ENCODE measurements around the gene PPP2R3B. TPM values are rescaled to one million over a fixed set of nuclear protein-coding genes. Genes with fewer than 3 reads are reported as not detected.
"Not testable (repeated sequence)": the region's sequence is repeated elsewhere in the genome, so short reads cannot be mapped to it uniquely, and the experiment has no call there.

PPP2R3B gene
- total RNA-seq, 2 experiments from 2014 or later: 25.5 to 30.6 TPM

DNA sequence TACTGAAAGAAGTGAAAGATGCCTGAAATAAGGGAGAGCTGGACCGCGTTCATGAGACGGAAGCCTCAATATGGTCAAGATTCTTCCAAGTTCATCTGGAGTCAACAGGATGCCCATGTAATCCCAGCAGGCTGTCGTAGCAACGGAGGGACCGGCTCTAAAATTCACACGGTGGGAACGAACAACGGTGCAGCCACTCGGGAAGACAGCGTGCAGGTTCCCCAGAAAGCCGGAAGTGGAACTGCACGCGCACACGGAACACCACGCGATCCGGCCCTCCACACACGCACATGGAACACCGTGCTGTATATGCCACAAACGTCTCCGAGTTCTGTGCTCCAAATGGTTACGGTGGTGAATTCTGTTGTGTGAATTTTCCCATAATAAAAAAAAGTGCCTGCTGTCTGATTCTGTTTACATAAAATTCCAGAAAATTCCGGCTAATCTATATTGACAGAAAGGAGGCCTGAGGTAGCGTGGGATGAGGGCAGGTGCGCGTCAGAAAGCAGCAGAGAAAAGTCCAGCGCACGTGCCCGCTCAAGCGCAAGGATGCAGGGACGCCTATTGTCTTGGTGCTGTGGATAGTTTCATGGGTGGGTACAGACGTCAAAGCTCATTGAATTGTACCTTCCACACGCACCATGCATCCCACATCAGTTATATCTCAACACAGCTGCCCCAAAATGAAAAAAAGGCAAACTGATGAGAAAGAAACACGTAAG, 31.2 kb downstream of the PPP2R3B start:
- Mint-ChIP-seq H3K9me3 (peaks cover 10% of the 10 kb centered on the region), H3K27ac (no peak overlapping the region), H3K4me1 (peaks cover 17% of the 10 kb centered on the region)

GRCh38 chrX:353566-354535, 32.9 kb downstream of the PPP2R3B start:
- DNase-seq: no peak
- no peaks in the 10 kb centered on the region for H3K27me3 Mint-ChIP-seq
- H3K9me3 Mint-ChIP-seq: peaks cover 2% of the 10 kb centered on the region
- H3K27ac Mint-ChIP-seq: no peak overlapping the region
- peaks cover 34% of the 10 kb centered on the region for H3K36me3 Mint-ChIP-seq
- H3K4me1 Mint-ChIP-seq: peaks cover 17% of the 10 kb centered on the region
- no peak overlapping the region for H3K4me3 Mint-ChIP-seq

More for the DNA sequence above, 31.2 kb downstream of the PPP2R3B start:
- H3K4me3 Mint-ChIP-seq: no peak overlapping the region
- H3K27me3 Mint-ChIP-seq: no peaks in the 10 kb centered on the region
- no peak for DNase-seq
- peaks cover 51% of the 10 kb centered on the region for H3K36me3 Mint-ChIP-seq

DNA sequence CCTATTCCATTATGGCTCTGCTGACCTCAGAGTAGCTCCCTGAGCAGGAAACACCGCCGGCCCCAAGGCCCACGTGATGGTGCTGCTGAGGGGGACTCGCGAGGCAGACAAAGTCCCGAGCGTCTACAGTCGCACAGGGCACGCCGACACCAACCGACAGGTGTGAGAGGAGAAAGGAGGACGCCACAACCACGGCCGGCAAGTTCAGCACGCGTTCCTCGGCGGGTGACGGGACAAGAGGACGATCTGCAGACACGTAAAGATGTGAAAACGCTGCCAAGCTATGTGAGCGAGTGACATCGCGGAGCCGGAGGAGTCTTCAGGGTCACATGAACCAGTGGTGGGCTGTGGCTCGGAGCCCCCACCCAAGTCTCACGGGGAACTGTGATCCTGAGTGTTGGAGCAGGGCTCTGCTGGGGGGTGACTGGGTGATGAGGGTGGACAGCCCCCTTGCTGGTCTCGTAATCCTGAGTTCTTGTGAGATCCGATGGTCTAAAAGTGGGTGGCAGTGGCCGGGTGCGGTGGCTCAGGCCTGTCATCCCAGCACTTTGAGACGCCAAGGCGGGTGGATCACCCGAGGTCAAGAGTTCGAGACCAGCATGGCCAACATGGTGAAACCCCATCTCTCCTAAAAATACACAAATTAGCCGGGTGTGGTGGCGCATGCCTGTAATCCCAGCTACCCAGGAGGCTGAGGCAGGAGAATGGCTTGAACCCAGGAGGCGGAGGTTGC, 34.0 kb downstream of the PPP2R3B start:
- H3K4me3 Mint-ChIP-seq: no peak overlapping the region
- H3K27me3 Mint-ChIP-seq: no peaks in the 10 kb centered on the region
- H3K36me3 Mint-ChIP-seq: peaks cover 29% of the 10 kb centered on the region
- no peak overlapping the region for H3K27ac Mint-ChIP-seq
- DNase-seq: no peak
- peaks cover 2% of the 10 kb centered on the region for H3K9me3 Mint-ChIP-seq
- H3K4me1 Mint-ChIP-seq: peaks cover 15% of the 10 kb centered on the region

- Mint-ChIP-seq H3K27ac (no peak overlapping the region), H3K4me3 (no peak overlapping the region), H3K36me3 (peaks cover 24% of the 10 kb centered on the region), H3K9me3 (peaks cover under 1% of the 10 kb centered on the region), H3K27me3 (no peaks in the 10 kb centered on the region), H3K4me1 (peaks cover 9% of the 10 kb centered on the region)
- no peak for DNase-seq
These were observed 34.5 kb downstream of the PPP2R3B start for GRCh38 chrX:352181-352580.

DNA sequence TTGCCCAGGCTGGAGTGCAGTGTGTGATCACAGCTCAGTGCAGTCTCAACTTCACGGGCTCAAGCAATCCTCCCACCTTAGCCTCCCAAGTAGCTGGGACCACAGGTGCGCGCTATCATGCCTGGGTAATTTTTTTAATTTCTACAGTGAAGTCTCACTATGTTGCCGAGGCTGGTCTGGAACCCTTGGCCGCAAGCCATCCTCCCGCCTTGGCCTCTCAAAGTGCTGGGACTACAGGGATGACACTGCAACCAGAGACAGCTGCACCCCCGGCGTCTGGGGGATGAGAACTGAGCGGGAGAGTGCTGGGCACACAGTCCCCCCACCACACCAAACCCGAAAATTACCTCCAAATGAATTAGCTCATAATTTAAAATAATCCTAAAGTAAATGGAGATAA, 35.0 kb downstream of the PPP2R3B start:
- Mint-ChIP-seq H3K9me3 (no peaks in the 10 kb centered on the region), H3K27me3 (no peaks in the 10 kb centered on the region), H3K27ac (no peak overlapping the region), H3K4me1 (peaks cover 5% of the 10 kb centered on the region), H3K4me3 (no peak overlapping the region), H3K36me3 (peaks cover 20% of the 10 kb centered on the region)
- DNase-seq: no peak

DNA sequence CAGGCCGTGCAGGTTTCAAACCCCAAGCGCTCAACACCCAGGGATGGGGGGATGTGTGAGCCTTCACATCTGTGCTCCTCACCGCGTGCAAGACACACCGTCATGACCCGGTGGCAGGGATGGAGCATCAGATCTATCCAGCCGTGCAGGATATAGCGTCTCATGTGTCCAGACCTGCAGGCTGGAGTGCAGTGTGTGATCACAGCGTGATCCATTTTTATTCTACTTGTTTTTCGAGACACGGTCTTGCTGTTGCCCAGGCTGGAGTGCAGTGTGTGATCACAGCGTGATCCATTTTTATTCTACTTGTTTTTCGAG, 35.4 kb downstream of the PPP2R3B start:
- not testable (repeated sequence) for DNase-seq, H3K4me3 Mint-ChIP-seq, H3K9me3 Mint-ChIP-seq, H3K4me1 Mint-ChIP-seq, H3K27me3 Mint-ChIP-seq, H3K27ac Mint-ChIP-seq
- H3K36me3 Mint-ChIP-seq: peaks cover 15% of the 10 kb centered on the region

DNA sequence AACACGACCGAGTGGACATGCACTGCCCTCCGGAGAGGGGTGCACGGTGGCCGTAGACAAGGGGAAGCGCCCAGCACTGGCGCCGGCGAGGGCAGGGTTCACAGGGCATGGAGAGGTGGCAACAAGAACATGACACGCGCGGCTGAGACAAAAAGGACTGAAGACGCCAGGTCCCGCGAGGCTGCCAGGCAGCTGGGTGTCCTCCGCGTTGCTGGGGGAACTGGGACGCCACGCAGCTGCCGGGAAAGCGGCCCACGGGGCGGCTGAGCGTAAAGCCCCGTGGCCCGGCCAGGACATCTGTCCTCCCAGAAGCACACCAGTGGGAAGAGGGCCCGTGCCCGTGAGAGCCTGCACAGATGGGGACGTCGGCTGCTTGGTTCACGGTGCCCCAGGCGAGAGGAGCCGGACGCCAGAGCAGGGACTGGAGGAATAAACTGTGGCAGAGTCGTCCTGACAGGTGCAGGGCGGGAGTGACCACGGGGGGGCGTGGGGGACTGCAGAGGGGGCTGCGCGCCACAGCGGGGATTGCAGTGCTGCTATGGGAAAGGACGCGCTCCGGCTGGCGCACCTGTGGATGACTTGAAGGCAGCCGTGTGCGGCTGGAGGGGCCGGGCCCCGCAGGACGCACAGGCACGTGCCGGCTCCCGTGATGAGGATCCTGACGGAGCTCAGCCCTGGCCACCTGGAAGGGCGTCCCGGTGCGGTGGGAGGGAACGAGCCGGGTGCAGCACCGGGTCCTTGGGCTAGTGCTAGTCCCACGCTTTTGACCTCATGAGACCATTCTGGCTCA, 36.0 kb downstream of the PPP2R3B start:
- no peaks in the 10 kb centered on the region for H3K27me3 Mint-ChIP-seq
- no peaks in the 10 kb centered on the region for H3K4me1 Mint-ChIP-seq
- H3K36me3 Mint-ChIP-seq: peaks cover 12% of the 10 kb centered on the region
- no peak for DNase-seq
- no peak overlapping the region for H3K27ac Mint-ChIP-seq
- no peaks in the 10 kb centered on the region for H3K9me3 Mint-ChIP-seq
- H3K4me3 Mint-ChIP-seq: no peak overlapping the region

GRCh38 chrX:350148-350533, 36.6 kb downstream of the PPP2R3B start:
- no peaks in the 10 kb centered on the region for H3K9me3 Mint-ChIP-seq
- no peaks in the 10 kb centered on the region for H3K27me3 Mint-ChIP-seq
- H3K27ac Mint-ChIP-seq: no peak overlapping the region
- peaks cover 9% of the 10 kb centered on the region for H3K36me3 Mint-ChIP-seq
- H3K4me3 Mint-ChIP-seq: no peak overlapping the region
- DNase-seq: no peak
- H3K4me1 Mint-ChIP-seq: no peaks in the 10 kb centered on the region

- no peak for DNase-seq
- Mint-ChIP-seq H3K27me3 (no peaks in the 10 kb centered on the region), H3K4me3 (no peak overlapping the region), H3K9me3 (no peaks in the 10 kb centered on the region), H3K36me3 (peaks cover 8% of the 10 kb centered on the region), H3K4me1 (no peaks in the 10 kb centered on the region), H3K27ac (no peak overlapping the region)
These were observed 37.0 kb downstream of the PPP2R3B start for GRCh38 chrX:349702-350101.

- Mint-ChIP-seq H3K27ac (no peak overlapping the region), H3K9me3 (no peaks in the 10 kb centered on the region), H3K36me3 (peaks cover 8% of the 10 kb centered on the region), H3K4me1 (no peaks in the 10 kb centered on the region), H3K27me3 (no peaks in the 10 kb centered on the region), H3K4me3 (no peak overlapping the region)
- no peak for DNase-seq
These were observed 37.5 kb downstream of the PPP2R3B start for GRCh38 chrX:349196-349595.

DNA sequence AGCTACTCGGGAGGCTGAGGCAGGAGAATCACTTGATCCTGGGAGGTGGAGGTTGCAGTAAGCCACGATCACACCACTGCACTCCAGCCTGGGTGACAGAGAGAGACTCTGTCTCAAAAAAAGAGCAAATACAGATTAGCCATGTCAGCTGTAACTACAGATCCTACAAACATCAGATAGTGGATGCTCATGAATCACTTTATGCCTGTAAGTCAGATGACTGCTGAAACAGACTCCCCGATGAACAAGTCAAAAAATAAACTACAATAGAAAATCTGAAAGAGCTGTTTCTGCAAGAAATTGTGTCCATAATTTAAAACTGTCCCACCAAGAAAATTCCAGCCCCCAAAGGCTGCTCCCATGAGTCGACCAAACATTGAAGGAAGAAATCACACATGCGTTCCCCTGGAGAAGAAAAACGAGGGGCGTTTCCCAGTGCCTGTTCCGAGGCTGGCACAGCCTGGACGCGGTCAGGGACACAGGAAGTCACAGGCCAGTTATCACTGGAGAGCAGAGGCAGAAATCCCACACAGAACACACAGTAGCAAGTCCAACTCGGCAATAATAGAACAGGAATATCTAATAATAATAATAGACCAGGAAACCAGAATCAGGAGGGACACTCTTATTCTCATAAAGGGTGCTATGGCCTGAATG, 38.1 kb downstream of the PPP2R3B start:
- H3K27me3 Mint-ChIP-seq: no peaks in the 10 kb centered on the region
- no peaks in the 10 kb centered on the region for H3K4me1 Mint-ChIP-seq
- H3K36me3 Mint-ChIP-seq: peaks cover 8% of the 10 kb centered on the region
- no peaks in the 10 kb centered on the region for H3K9me3 Mint-ChIP-seq
- no peak for DNase-seq
- H3K4me3 Mint-ChIP-seq: no peak overlapping the region
- H3K27ac Mint-ChIP-seq: no peak overlapping the region

DNA sequence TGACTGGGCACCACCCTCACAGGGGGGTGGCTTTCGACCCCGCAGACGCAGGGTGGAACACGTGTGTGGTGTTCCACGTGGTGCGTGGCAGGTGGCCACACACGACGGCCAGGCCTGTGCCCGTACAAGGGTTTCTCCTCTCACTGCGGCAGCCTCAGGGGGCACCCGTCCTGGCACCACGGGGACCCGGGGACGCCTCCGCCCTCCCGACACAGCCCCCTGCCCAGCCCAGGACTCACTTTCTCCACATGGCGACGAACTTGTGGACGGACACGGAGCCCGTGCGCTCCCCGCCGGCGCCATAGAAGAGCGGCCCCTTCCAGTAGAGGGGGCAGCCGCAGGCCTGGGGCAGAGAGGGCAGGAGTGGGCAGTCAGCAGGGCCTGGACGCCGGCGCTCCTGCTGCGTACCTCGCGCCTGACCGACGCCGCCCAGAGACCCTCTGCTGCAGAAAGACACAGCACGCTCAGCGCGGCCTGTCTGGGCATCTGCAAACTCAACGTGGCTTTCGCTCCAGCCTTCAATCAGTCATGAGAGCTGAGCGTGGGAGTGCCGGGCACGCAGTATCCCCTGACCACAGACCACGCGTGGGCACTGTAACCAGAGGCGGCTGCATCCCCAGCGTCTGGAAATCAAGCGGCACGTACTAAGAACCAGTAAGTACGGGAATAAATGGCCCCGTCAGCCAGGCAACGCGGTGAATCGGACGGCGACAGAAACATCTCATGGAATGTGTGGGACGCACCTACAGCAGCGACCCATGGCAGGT, 39.2 kb downstream of the PPP2R3B start:
- Mint-ChIP-seq H3K9me3 (no peaks in the 10 kb centered on the region), H3K27ac (no peak overlapping the region), H3K36me3 (peaks cover 5% of the 10 kb centered on the region), H3K4me1 (no peaks in the 10 kb centered on the region), H3K27me3 (no peaks in the 10 kb centered on the region), H3K4me3 (no peak overlapping the region)
- no peak for DNase-seq

- Mint-ChIP-seq H3K9me3 (no peaks in the 10 kb centered on the region), H3K36me3 (peaks cover 12% of the 10 kb centered on the region), H3K27me3 (no peaks in the 10 kb centered on the region), H3K4me1 (no peaks in the 10 kb centered on the region), H3K27ac (no peak overlapping the region), H3K4me3 (no peak overlapping the region)
- no peak for DNase-seq
These were observed 40.5 kb downstream of the PPP2R3B start for GRCh38 chrX:346034-346813.
